Thyroid gland (tissue), 4 donors: ENCODE measurements around the gene ZNF503.

ENCODE experiments used
- CTCF ChIP-seq, 6 experiments: fragments of 200-600 bp in 3 of 6; fragments of 450-650 bp in 3 of 6; sonication (generic) in 3 of 6; IDR thresholded peaks; one replicate each; pipeline ENCODE4 v1.5.1; 2016 to 2019; ENCODE audit warnings: antibody characterized with exemption in 6 of 6, mild to moderate bottlenecking in 2 of 6, inconsistent platforms in 1 of 6, moderate library complexity in 1 of 6
- POLR2A ChIP-seq, 2 donors: fragments of 450-650 bp; IDR thresholded peaks; one replicate each; pipeline ENCODE4 v1.6.1; 2017; ENCODE audit warnings: antibody characterized with exemption in 2 of 2, mild to moderate bottlenecking in 2 of 2, moderate library complexity in 1 of 2

GRCh38 chr10:75407713-75408508 is 6.3 kb upstream of the ZNF503 start:
- no peak for TF ChIP-seq CTCF (IDR thresholded peaks at IDR 0.05)
- no peak for TF ChIP-seq POLR2A (IDR thresholded peaks at IDR 0.05)
